ENCODE data around the gene CHEK1. TPM values are rescaled to one million over a fixed set of nuclear protein-coding genes. Genes with fewer than 3 reads are reported as not detected.

The CHEK1 gene
- total and polyA plus RNA-seq, 7 experiments from 2014 or later, result 1.2 to 62.6 (median 2.7) TPM

GRCh38 chr11:125618383-125618782, 6.6 kb upstream of the CHEK1 start:
- ChIA-PET CTCF (no interaction called here), POLR2A (interaction anchor here (1.6 kb wide), 1 partner anchor 49 kb away, joined by 6 read pairs; the partner anchor contains the start of gene EI24)
- DNase-seq (no peak), ATAC-seq (no peak)
- H3K4me1 Mint-ChIP-seq, result peaks cover 0 to 2% (median 0%) of the 10 kb centered on the region in 7 donors
- no peaks in the 10 kb centered on the region for H3K9me3 Mint-ChIP-seq
- Histone ChIP-seq H3K9me3 (ENCODE audit: control insufficient read depth in 2 of 3, low read length in 3 of 3) (no peaks in the 10 kb centered on the region), H3K4me1 (ENCODE audit: control insufficient read depth in 2 of 2, insufficient read depth in 2 of 2, low read length in 2 of 2) (no peaks in the 10 kb centered on the region), H3K4me3 (ENCODE audit: low read length) (no peak overlapping the region), H3K36me3 (ENCODE audit: control insufficient read depth in 2 of 3, insufficient read depth in 3 of 3, low read length in 3 of 3) (peaks cover 26 to 79% (median 35%) of the 10 kb centered on the region in 3 experiments), H3K27ac (ENCODE audit: low read depth, low read length) (no peak overlapping the region), H3K27me3 (ENCODE audit: control insufficient read depth in 2 of 2, insufficient read depth in 2 of 2, low read length in 2 of 2) (no peaks in the 10 kb centered on the region)
- H3K27ac Mint-ChIP-seq, result no peak overlapping the region
- peaks cover 14 to 57% (median 26%) of the 10 kb centered on the region in 5 donors for H3K36me3 Mint-ChIP-seq
- no peaks in the 10 kb centered on the region for H3K27me3 Mint-ChIP-seq
- intact Hi-C loops (cut with micrococcal nuclease), result no loop called here
- H3K4me3 Mint-ChIP-seq, result no peak overlapping the region

DNA sequence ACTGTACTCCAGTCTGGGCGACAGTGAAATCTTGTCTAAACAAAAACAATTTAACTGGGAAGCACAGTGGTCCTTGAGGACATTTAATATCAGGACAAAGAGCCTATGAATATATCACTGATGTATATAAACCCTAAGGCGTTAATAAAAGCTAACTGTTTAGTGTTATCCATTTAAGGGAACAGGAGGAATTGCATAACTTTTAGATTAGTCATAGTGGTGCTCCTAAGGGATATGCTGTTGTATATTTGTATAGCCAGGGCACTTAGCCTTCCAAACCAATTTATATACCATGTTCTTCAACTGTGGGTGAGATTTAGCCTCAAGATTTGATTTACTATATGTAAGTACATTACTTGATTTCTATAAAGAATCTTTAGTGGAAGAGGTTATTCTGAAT, 3.0 kb upstream of the CHEK1 start:
- Histone ChIP-seq H3K36me3 (ENCODE audit: control insufficient read depth in 2 of 3, insufficient read depth in 3 of 3, low read length in 3 of 3) (peaks cover 19 to 52% (median 22%) of the 10 kb centered on the region in 3 experiments), H3K4me1 (ENCODE audit: control insufficient read depth in 2 of 2, insufficient read depth in 2 of 2, low read length in 2 of 2) (peaks cover 0 to 5% of the 10 kb centered on the region in 2 donors), H3K27ac (ENCODE audit: low read depth, low read length) (no peak overlapping the region), H3K9me3 (ENCODE audit: control insufficient read depth in 2 of 3, low read length in 3 of 3) (no peaks in the 10 kb centered on the region), H3K27me3 (ENCODE audit: control insufficient read depth in 2 of 2, insufficient read depth in 2 of 2, low read length in 2 of 2) (no peaks in the 10 kb centered on the region), H3K4me3 (ENCODE audit: low read length) (no peak overlapping the region)
- ATAC-seq, result no peak
- DNase-seq, result no peak
- H3K9me3 Mint-ChIP-seq, result no peaks in the 10 kb centered on the region
- no peak overlapping the region for H3K4me3 Mint-ChIP-seq
- intact Hi-C loops (cut with micrococcal nuclease), result no loop called here
- peak overlapping the region in 1 of 9 donors; percentile 45 for H3K27ac Mint-ChIP-seq
- CTCF ChIA-PET, result interaction anchor here (1.1 kb wide), 1 partner anchor 52 kb away, joined by 3 read pairs; no protein-coding TSS in a partner anchor
- H3K36me3 Mint-ChIP-seq, result peaks cover 4 to 35% (median 14%) of the 10 kb centered on the region in 5 donors
- no peaks in the 10 kb centered on the region for H3K27me3 Mint-ChIP-seq
- POLR2A ChIA-PET, result interaction anchor here (5.5 kb wide), 1 partner anchor 30 kb away, joined by 46 read pairs; the partner anchor contains the start of gene STT3A
- peaks cover 12 to 24% (median 14%) of the 10 kb centered on the region in 7 donors for H3K4me1 Mint-ChIP-seq

DNA sequence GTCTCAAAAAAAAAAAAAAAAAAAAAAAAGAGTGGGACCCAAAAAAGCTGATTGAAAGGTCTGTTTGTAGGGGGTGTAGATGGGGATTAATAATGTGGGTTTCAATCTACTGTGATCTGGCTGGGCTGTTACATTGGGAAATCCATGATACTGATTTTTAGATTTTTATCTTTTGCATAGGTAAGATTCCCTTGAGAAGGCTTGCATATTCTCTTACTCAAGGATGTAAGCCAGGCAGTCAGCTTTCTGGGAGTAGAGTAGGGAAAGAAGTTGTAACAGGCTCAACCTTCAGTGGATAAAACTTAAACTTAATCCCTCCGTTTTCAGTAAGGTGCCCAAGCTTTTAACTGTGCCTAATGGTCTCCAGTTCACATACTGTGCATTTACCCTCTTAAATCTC, 1.9 kb upstream of the CHEK1 start:
- intact Hi-C loops (cut with micrococcal nuclease), result no loop called here

DNA sequence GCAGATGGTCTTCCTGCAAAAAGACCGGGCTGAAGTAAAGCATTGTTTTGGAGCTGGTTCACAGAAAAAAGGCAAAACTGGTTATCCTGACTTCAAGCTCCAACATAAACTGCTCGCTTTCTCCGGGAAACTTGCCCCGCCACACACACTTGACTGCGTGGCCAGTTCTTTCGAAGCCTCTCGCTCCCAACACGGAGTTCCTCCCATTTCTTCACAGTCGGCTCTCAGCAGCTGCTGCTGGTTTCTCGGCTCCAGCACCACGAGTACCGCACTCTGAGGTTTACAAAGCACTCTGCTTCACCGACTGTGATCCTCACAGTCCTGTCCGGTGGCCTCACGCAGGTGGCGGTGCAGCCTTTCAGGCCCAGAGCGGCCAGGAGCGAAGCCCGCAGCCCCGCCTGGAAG, 264 bp downstream of the CHEK1 start:
- peak in 1 of 9 donors; percentile 1 for DNase-seq
- CTCF ChIA-PET, result interaction anchor here (0.8 kb wide), 1 partner anchor 9 kb away, joined by 3 read pairs; no protein-coding TSS in a partner anchor
- Histone ChIP-seq H3K9me3 (ENCODE audit: control insufficient read depth in 2 of 3, low read length in 3 of 3) (no peaks in the 10 kb centered on the region), H3K27ac (ENCODE audit: low read depth, low read length) (peak overlapping the region; percentile 96), H3K4me1 (ENCODE audit: control insufficient read depth in 2 of 2, insufficient read depth in 2 of 2, low read length in 2 of 2) (peaks cover 0 to 5% of the 10 kb centered on the region in 2 donors), H3K36me3 (ENCODE audit: control insufficient read depth in 2 of 3, insufficient read depth in 3 of 3, low read length in 3 of 3) (peaks cover 0 to 24% (median 11%) of the 10 kb centered on the region in 3 experiments), H3K4me3 (ENCODE audit: low read length) (peak overlapping the region; percentile 91), H3K27me3 (ENCODE audit: control insufficient read depth in 2 of 2, insufficient read depth in 2 of 2, low read length in 2 of 2) (no peaks in the 10 kb centered on the region)
- peaks cover 13 to 46% (median 15%) of the 10 kb centered on the region in 7 donors for H3K4me1 Mint-ChIP-seq
- ATAC-seq, result no peak
- no peaks in the 10 kb centered on the region for H3K9me3 Mint-ChIP-seq
- no peaks in the 10 kb centered on the region for H3K27me3 Mint-ChIP-seq
- peak overlapping the region; percentile 82 to 99 (median 98) for H3K4me3 Mint-ChIP-seq
- peaks cover 0 to 12% (median 5%) of the 10 kb centered on the region in 5 donors for H3K36me3 Mint-ChIP-seq
- POLR2A ChIA-PET, result interaction anchor here (0.6 to 5.5 kb wide), 11 partner anchors 9 to 679 kb away, joined by 3 to 46 read pairs (median 3); partner anchors contain the start of genes DCPS, EI24, FOXRED1 and HYLS1
- intact Hi-C loops (cut with micrococcal nuclease), result loop anchor here (1.0 to 2.0 kb wide), 8 partner anchors 33 to 644 kb away; partner anchors contain the start of genes EI24 (in 2 of the 2), STT3A (in 2 of the 2), CDON (in 1 of the 2) and FAM118B (in 1 of the 2)
- peak overlapping the region; percentile 64 to 99 (median 98) for H3K27ac Mint-ChIP-seq

More for the DNA sequence above, 1.9 kb upstream of the CHEK1 start:
- H3K36me3 ChIP-seq (ENCODE audit: control insufficient read depth in 2 of 3, insufficient read depth in 3 of 3, low read length in 3 of 3), result peaks cover 16 to 46% (median 19%) of the 10 kb centered on the region in 3 experiments
- H3K4me1 ChIP-seq (ENCODE audit: control insufficient read depth in 2 of 2, insufficient read depth in 2 of 2, low read length in 2 of 2), result peaks cover 0 to 5% of the 10 kb centered on the region in 2 donors
- Mint-ChIP-seq H3K9me3 (no peaks in the 10 kb centered on the region), H3K4me1 (peaks cover 13 to 34% (median 15%) of the 10 kb centered on the region in 7 donors), H3K4me3 (no peak overlapping the region), H3K27me3 (no peaks in the 10 kb centered on the region), H3K27ac (peak overlapping the region in 4 of 9 donors; percentile 7 to 94 (median 68)), H3K36me3 (peaks cover 4 to 30% (median 12%) of the 10 kb centered on the region in 5 donors)
- ATAC-seq, result no peak
- H3K9me3 ChIP-seq (ENCODE audit: control insufficient read depth in 2 of 3, low read length in 3 of 3), result no peaks in the 10 kb centered on the region
- POLR2A ChIA-PET, result interaction anchor here (0.6 to 5.5 kb wide), 2 partner anchors 9 to 31 kb away, joined by 6 to 46 read pairs; partner anchors contain the start of gene STT3A
- no peak overlapping the region for H3K27ac ChIP-seq (ENCODE audit: low read depth, low read length)
- no peaks in the 10 kb centered on the region for H3K27me3 ChIP-seq (ENCODE audit: control insufficient read depth in 2 of 2, insufficient read depth in 2 of 2, low read length in 2 of 2)
- CTCF ChIA-PET, result no interaction called here
- no peak for DNase-seq
- H3K4me3 ChIP-seq (ENCODE audit: low read length), result no peak overlapping the region

GRCh38 chr11:125625630-125626287, 796 bp downstream of the CHEK1 start:
- H3K36me3 Mint-ChIP-seq, result peaks cover 0 to 12% (median 4%) of the 10 kb centered on the region in 5 donors
- H3K4me3 Mint-ChIP-seq, result peak overlapping the region; percentile 82 to 99 (median 98)
- peak; percentile 95 for ATAC-seq
- no peaks in the 10 kb centered on the region for H3K27me3 ChIP-seq (ENCODE audit: control insufficient read depth in 2 of 2, insufficient read depth in 2 of 2, low read length in 2 of 2)
- peak; percentile 70 to 87 (median 82) for DNase-seq
- peak overlapping the region; percentile 96 for H3K27ac ChIP-seq (ENCODE audit: low read depth, low read length)
- H3K27me3 Mint-ChIP-seq, result no peaks in the 10 kb centered on the region
- H3K36me3 ChIP-seq (ENCODE audit: control insufficient read depth in 2 of 3, insufficient read depth in 3 of 3, low read length in 3 of 3), result peaks cover 0 to 19% (median 8%) of the 10 kb centered on the region in 3 experiments
- peaks cover 0 to 5% of the 10 kb centered on the region in 2 donors for H3K4me1 ChIP-seq (ENCODE audit: control insufficient read depth in 2 of 2, insufficient read depth in 2 of 2, low read length in 2 of 2)
- ChIA-PET CTCF (interaction anchor here (0.8 kb wide), 1 partner anchor 8 kb away, joined by 3 read pairs; no protein-coding TSS in a partner anchor), POLR2A (interaction anchor here (0.6 to 5.5 kb wide), 10 partner anchors 12 to 678 kb away, joined by 3 to 46 read pairs (median 3); partner anchors contain the start of genes DCPS, EI24, FOXRED1 and HYLS1)
- intact Hi-C loops (cut with micrococcal nuclease), result loop anchor here (1.0 to 2.0 kb wide), 12 partner anchors 33 to 643 kb away; partner anchors contain the start of genes EI24 (in 2 of the 2), FAM118B (in 2 of the 2), HYLS1 (in 2 of the 2) and RPUSD4 (in 2 of the 2)
- peak overlapping the region; percentile 64 to 99 (median 98) for H3K27ac Mint-ChIP-seq
- H3K9me3 Mint-ChIP-seq, result no peaks in the 10 kb centered on the region
- H3K4me1 Mint-ChIP-seq, result peaks cover 13 to 47% (median 15%) of the 10 kb centered on the region in 7 donors
- no peaks in the 10 kb centered on the region for H3K9me3 ChIP-seq (ENCODE audit: control insufficient read depth in 2 of 3, low read length in 3 of 3)
- H3K4me3 ChIP-seq (ENCODE audit: low read length), result peak overlapping the region; percentile 91

DNA sequence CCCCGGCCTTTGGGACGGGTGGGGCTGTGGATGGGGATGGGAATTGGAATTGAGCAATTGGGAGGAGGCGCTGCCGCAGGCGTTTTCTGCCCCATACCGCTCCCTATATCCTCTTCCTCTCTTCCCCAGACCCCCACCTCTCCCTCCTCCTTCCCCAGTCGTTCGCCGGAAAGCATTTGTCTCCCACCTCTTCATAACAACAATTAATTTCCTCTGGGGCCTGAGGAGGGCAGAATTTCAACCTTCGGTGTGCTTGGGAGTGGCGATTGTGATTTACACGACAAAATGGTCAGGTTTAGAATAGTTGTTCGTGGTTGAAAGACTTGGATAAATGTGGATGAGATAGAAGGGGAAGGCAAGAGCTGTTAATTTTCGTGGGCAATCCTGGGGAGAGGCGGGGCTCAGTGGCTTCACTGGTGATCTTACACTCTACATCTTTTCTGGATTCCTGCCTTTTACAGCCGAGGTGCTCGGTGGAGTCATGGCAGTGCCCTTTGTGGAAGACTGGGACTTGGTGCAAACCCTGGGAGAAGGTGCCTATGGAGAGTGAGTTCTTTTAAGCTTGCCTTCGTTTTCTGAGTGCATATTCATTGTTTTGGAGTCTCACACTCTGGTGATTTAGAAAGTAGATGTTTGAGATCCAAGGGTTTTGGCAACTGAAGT, 1.5 kb downstream of the CHEK1 start:
- POLR2A ChIA-PET, result interaction anchor here (0.6 to 5.5 kb wide), 5 partner anchors 34 to 281 kb away, joined by 3 to 46 read pairs (median 4); partner anchors contain the start of genes EI24 and STT3A
- H3K36me3 Mint-ChIP-seq, result peaks cover 0 to 7% (median 2%) of the 10 kb centered on the region in 5 donors
- ATAC-seq (peak; percentile 32), DNase-seq (peak in 7 of 9 donors; percentile 10 to 46 (median 32))
- H3K27me3 Mint-ChIP-seq, result no peaks in the 10 kb centered on the region
- peak overlapping the region; percentile 82 to 99 (median 98) for H3K4me3 Mint-ChIP-seq
- CTCF ChIA-PET, result interaction anchor here (0.8 kb wide), 1 partner anchor 8 kb away, joined by 3 read pairs; no protein-coding TSS in a partner anchor
- no peaks in the 10 kb centered on the region for H3K27me3 ChIP-seq (ENCODE audit: control insufficient read depth in 2 of 2, insufficient read depth in 2 of 2, low read length in 2 of 2)
- peaks cover 0 to 12% (median 1%) of the 10 kb centered on the region in 3 experiments for H3K36me3 ChIP-seq (ENCODE audit: control insufficient read depth in 2 of 3, insufficient read depth in 3 of 3, low read length in 3 of 3)
- intact Hi-C loops (cut with micrococcal nuclease), result loop anchor here (1.0 to 2.0 kb wide), 5 partner anchors 53 to 584 kb away; partner anchors contain the start of genes FAM118B (in 1 of the 2), HYLS1 (in 1 of the 2) and RPUSD4 (in 1 of the 2)
- no peaks in the 10 kb centered on the region for H3K9me3 ChIP-seq (ENCODE audit: control insufficient read depth in 2 of 3, low read length in 3 of 3)
- peaks cover 13 to 52% (median 15%) of the 10 kb centered on the region in 7 donors for H3K4me1 Mint-ChIP-seq
- peak overlapping the region; percentile 64 to 98 (median 90) for H3K27ac Mint-ChIP-seq
- peaks cover 0 to 5% of the 10 kb centered on the region in 2 donors for H3K4me1 ChIP-seq (ENCODE audit: control insufficient read depth in 2 of 2, insufficient read depth in 2 of 2, low read length in 2 of 2)
- no peaks in the 10 kb centered on the region for H3K9me3 Mint-ChIP-seq
- H3K27ac ChIP-seq (ENCODE audit: low read depth, low read length), result peak overlapping the region; percentile 96
- H3K4me3 ChIP-seq (ENCODE audit: low read length), result peak overlapping the region; percentile 91
